NCI-H2107 treated with DMSO at 0.1 percent for 48 hours (cell line): ENCODE results near the gene AKT3.

ENCODE experiments used
- DNase-seq: peaks from one replicate; lab custom pipeline; 2025; ENCODE audit not compliant: unreplicated experiment; lab: John Stamatoyannopoulos, UW

AKT3 gene

GRCh38 chr1:243562473-243562872, 287.6 kb downstream of the AKT3 start:
- DNase-seq: no peak

- no peak for DNase-seq
Observed at GRCh38 chr1:243561588-243562319, 288.3 kb downstream of the AKT3 start.

- no peak for DNase-seq
Observed at GRCh38 chr1:243559575-243560162, 290.4 kb downstream of the AKT3 start.

- DNase-seq: no peak
Observed at GRCh38 chr1:243558576-243558975, 291.5 kb downstream of the AKT3 start.

- no peak for DNase-seq
Observed at GRCh38 chr1:243557866-243558265, 292.2 kb downstream of the AKT3 start.

- no peak for DNase-seq
Observed at GRCh38 chr1:243554686-243555085, 295.4 kb downstream of the AKT3 start.

GRCh38 chr1:243553090-243553489, 297.0 kb downstream of the AKT3 start:
- no peak for DNase-seq

GRCh38 chr1:243550276-243550675, 299.8 kb downstream of the AKT3 start:
- no peak for DNase-seq

- no peak for DNase-seq
Observed at GRCh38 chr1:243549791-243550190, 300.3 kb downstream of the AKT3 start.

- DNase-seq: no peak
Observed at GRCh38 chr1:243549108-243549507, 300.9 kb downstream of the AKT3 start.

GRCh38 chr1:243548516-243548915, 301.5 kb downstream of the AKT3 start:
- no peak for DNase-seq

GRCh38 chr1:243547891-243548290, 302.2 kb downstream of the AKT3 start:
- no peak for DNase-seq

- no peak for DNase-seq
Observed at GRCh38 chr1:243546457-243546856, 303.6 kb downstream of the AKT3 start.

- DNase-seq: no peak
Observed at GRCh38 chr1:243543501-243543900, 306.5 kb downstream of the AKT3 start.

- no peak for DNase-seq
Observed at GRCh38 chr1:243542739-243543415, 307.2 kb downstream of the AKT3 start.

- DNase-seq: no peak
Observed at GRCh38 chr1:243539636-243540035, 310.4 kb downstream of the AKT3 start.

GRCh38 chr1:243535014-243535413, 315.0 kb downstream of the AKT3 start:
- no peak for DNase-seq

- DNase-seq: no peak
Observed at GRCh38 chr1:243529512-243529911, 320.5 kb downstream of the AKT3 start.

GRCh38 chr1:243528459-243529121, 321.5 kb downstream of the AKT3 start:
- no peak for DNase-seq

GRCh38 chr1:243526180-243526579, 323.9 kb downstream of the AKT3 start:
- DNase-seq: no peak

GRCh38 chr1:243525085-243525487, 325.0 kb downstream of the AKT3 start:
- DNase-seq: peak; percentile 9

GRCh38 chr1:243523766-243524165, 326.3 kb downstream of the AKT3 start:
- DNase-seq: no peak
